Heart right ventricle (tissue), 16 donors: ENCODE results near the gene SLC30A7. TPM values are rescaled to one million over a fixed set of nuclear protein-coding genes. Genes with fewer than 3 reads are reported as not detected.

Experiments
- ATAC-seq, 8 donors: fragments of 200-7000 bp; cut with Tn5 transposase; one replicate each; pipeline ENCODE4 v1.9.1; 2020; ENCODE audit warnings: mild to moderate bottlenecking in 8 of 8, moderate library complexity in 8 of 8, moderate number of reproducible peaks in 1 of 8
- DNase-seq, 2 donors: peaks; one replicate each; pipeline ENCODE4 v3.0.0-alpha.2; 2020
- H3K27ac ChIP-seq, 10 donors: fragments of 200-600 bp; sonication (generic) in 2 of 10; one replicate each; pipeline versions ENCODE4 v1.5.0 to v1.8.0; 2020 to 2022; ENCODE audit warnings: mild to moderate bottlenecking in 3 of 10
- H3K27me3 ChIP-seq, 7 donors: fragments of 200-600 bp; one replicate each; pipeline ENCODE4 v1.8.0; 2021 to 2022; ENCODE audit warnings: mild to moderate bottlenecking in 2 of 7
- H3K36me3 ChIP-seq, 9 donors: fragments of 200-600 bp; sonication (generic) in 1 of 9; one replicate each; pipeline versions ENCODE4 v1.5.0 to v1.8.0; 2020 to 2022; ENCODE audit warnings: mild to moderate bottlenecking in 2 of 9
- H3K4me1 ChIP-seq, 9 donors: fragments of 200-600 bp; sonication (generic) in 1 of 9; one replicate each; pipeline versions ENCODE4 v1.5.0 to v1.8.0; 2020 to 2022; ENCODE audit warnings: mild to moderate bottlenecking in 4 of 9
- H3K4me3 ChIP-seq, 10 donors: fragments of 200-600 bp; sonication (generic) in 2 of 10; one replicate each; pipeline versions ENCODE4 v1.5.0 to v1.8.0; 2020 to 2022; ENCODE audit warnings: mild to moderate bottlenecking in 7 of 10, moderate library complexity in 2 of 10
- H3K9me3 ChIP-seq, 11 donors: fragments of 200-600 bp in 10 of 11; sonication (generic) in 2 of 11; one replicate each; pipeline versions ENCODE4 v1.5.0 to v1.8.0; 2013 to 2022; ENCODE audit warnings: mild to moderate bottlenecking in 2 of 11, control low read depth in 1 of 11, moderate library complexity in 1 of 11
- CTCF ChIP-seq, 9 donors: fragments of 200-600 bp; sonication (generic) in 2 of 9; IDR thresholded peaks; one replicate each; pipeline versions ENCODE4 v1.5.0 to v1.8.0; 2021 to 2022; ENCODE audit warnings: antibody characterized with exemption in 9 of 9, mild to moderate bottlenecking in 5 of 9, moderate library complexity in 1 of 9
- WGBS, 2 donors: extraction: QIAGEN DNeasy Blood & Tissue Kit; methylation state at CpG; one replicate each; pipeline ENCODE4 v1.1.7; 2013; ENCODE audit warnings: inconsistent platforms in 1 of 2; 5-methylcytosine and 5-hydroxymethylcytosine counted together
- intact Hi-C, 10 donors: fragments of 100-400 bp; cut with DNase I; formaldehyde crosslinking; loops; one replicate each; pipeline versions ENCODE4 v1.11.1 to v1.14.2; 2022
- polyA plus RNA-seq, 2 donors: library from polyadenylated mRNA; stranded (reverse); fragments of 200-250 nt; gene quantifications; one replicate each; pipeline ENCODE4 v1.2.3, GENCODE V29; 2013
- total RNA-seq, 10 donors: library from RNA; stranded (reverse); fragmentation: NEBNext Ultra II Directional in 3 of 10; extraction: Animal tissue kit (Norgen Biotek cat#: 25700) in 3 of 10; gene quantifications; one replicate each; pipeline versions ENCODE4 v1.2.1 to v1.2.4, GENCODE V29; 2021 to 2023
- donor health status: Arrhythmogenic right ventricular cardiomyopathy.
- donor health status: ischemic (EF 13 %, LVEDD 7.1; RV severe dilation, severe dysfunction).
- donor health status: healthy with polysubstance abuse.
- donor health status: DM: no; HTN: yes; CAD: no.
- donor health status: DM: no; HTN: no; CAD: no.
- donor health status: ischemic (EF 25% LVEDD 6.9; RV normal size, moderate dysfunction).
- donor health status: ischemic (EF 25% LVEDD 5.7; RV mildly dilated, moderate dysfunction).
- donor health status: healthy.
- donor health status: DM: yes; HTN: yes; CAD: no.
- donor health status: Ischemic cardiomyopathy.
- donor health status: ischemic (EF 35%, LVEDD 5.7; RV mildly dilated, moderate dysfunction).
- donor health status: nonischemic (EF 11% LVEDD 7.7; RV severe dilation, severe dysfunction).
- donor health status: DM: yes; HTN: yes; CAD: no.
- donor health status: PGD.
- donor health status: ischemic (EF 29% LVEDD 5.4; RV normal size, mild dysfunction).
- donor health status: nonischemic (EF 23%, LVEDD 6.1; RV moderate dilation, normal function).

The SLC30A7 gene
- total and polyA plus RNA-seq, 12 donors: 1.7 to 16.2 (median 5.7) TPM

- intact Hi-C loops: no loop called here
Observed at GRCh38 chr1:101017448-101017847, 121.6 kb downstream of the SLC30A7 start.

GRCh38 chr1:101022294-101022693 lies 126.4 kb downstream of the SLC30A7 start:
- TF ChIP-seq CTCF (IDR thresholded peaks at IDR 0.05): no peak
- no peak for ATAC-seq
- H3K4me3 ChIP-seq: no peak overlapping the region
- intact Hi-C loops: loop anchor here in 4 of 10 donors (10.0 kb wide), 3 partner anchors 97 to 263 kb away; partner anchors contain the start of gene S1PR1 (in 2 of the 4)
- 80 to 85% methylated on average over 3 of the region's 3 CpGs for WGBS, 2 donors
- no peak overlapping the region for H3K27ac ChIP-seq
- H3K4me1 ChIP-seq: peaks cover 2 to 29% (median 22%) of the 10 kb centered on the region in 9 donors
- no peaks in the 10 kb centered on the region for H3K27me3 ChIP-seq
- DNase-seq: no peak
- no peaks in the 10 kb centered on the region for H3K9me3 ChIP-seq
- peaks cover 0 to 46% (median 0%) of the 10 kb centered on the region in 9 donors for H3K36me3 ChIP-seq

More at GRCh38 chr1:101017448-101017847, 121.6 kb downstream of the SLC30A7 start:
- H3K27me3 ChIP-seq: no peaks in the 10 kb centered on the region
- TF ChIP-seq CTCF (IDR thresholded peaks at IDR 0.05): no peak
- H3K27ac ChIP-seq: no peak overlapping the region
- DNase-seq (no peak), ATAC-seq (no peak)
- peaks cover 0 to 68% (median 5%) of the 10 kb centered on the region in 9 donors for H3K36me3 ChIP-seq
- H3K4me3 ChIP-seq: no peak overlapping the region
- peaks cover 0 to 7% (median 0%) of the 10 kb centered on the region in 9 donors for H3K4me1 ChIP-seq
- H3K9me3 ChIP-seq: no peaks in the 10 kb centered on the region
- WGBS, 2 donors: 97% methylated on average over 1 of the region's 1 CpG

- TF ChIP-seq CTCF (IDR thresholded peaks at IDR 0.05): no peak
- ATAC-seq (peak; percentile 36 to 81 (median 55)), DNase-seq (peak in 1 of 2 donors; percentile 13)
- intact Hi-C loops: loop anchor here in 8 of 10 donors (5.0 to 10.0 kb wide), 8 partner anchors 82 to 262 kb away; partner anchors contain the start of gene S1PR1 (in 4 of the 8)
- Histone ChIP-seq H3K27me3 (no peaks in the 10 kb centered on the region), H3K4me1 (peaks cover 2 to 44% (median 23%) of the 10 kb centered on the region in 9 donors), H3K4me3 (peak overlapping the region; percentile 48 to 85 (median 71)), H3K36me3 (peaks cover 0 to 25% (median 0%) of the 10 kb centered on the region in 9 donors), H3K27ac (peak overlapping the region in 9 of 10 donors; percentile 72 to 93 (median 88)), H3K9me3 (no peaks in the 10 kb centered on the region)
- 0 to 1% methylated on average over 9 of the region's 9 CpGs for WGBS, 2 donors
Observed at GRCh38 chr1:101025283-101025656, 129.4 kb downstream of the SLC30A7 start.

DNA sequence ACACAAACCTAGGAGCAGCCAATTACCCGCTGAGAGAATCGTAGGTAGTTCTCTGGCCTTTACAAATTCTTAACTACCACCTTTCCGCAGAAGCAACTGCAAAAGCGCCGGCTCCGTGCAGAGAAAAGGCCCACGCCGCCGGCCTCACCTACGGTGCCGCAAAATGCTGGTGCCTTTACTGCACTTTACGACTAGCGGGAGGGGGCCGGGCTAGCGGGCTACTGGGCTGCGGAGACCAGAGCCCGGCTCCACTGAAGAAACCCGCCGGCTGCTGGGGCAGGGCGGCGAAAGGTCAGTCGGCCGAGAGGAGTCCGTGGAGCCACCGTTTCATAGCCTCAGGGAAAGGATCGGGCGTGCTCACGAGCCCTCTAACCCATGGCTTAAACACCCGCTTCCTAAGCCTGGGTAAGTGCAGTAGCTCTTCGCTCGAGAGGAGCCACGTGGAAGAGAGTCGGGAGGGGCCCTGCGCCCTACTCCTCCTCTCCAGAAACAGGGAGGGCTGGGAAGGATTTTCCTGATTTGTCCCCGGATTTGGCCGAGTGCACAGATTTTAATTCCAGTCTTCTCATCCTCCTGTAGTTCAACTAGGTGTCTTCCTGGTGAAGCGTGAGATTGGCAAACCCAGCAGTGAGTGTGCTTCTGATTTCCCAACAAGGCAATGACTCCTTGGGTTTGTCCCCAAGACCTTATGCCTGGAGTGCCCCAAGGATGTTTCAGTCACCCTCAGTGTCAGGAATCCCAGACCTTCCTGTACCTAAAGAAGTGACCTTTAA lies 130.0 kb downstream of the SLC30A7 start, which contains the start of gene DPH5:
TSS of gene DPH5 (minus strand) at position 128 of the 773 bp plus-strand sequence. CDS start 341 bp downstream, outside the sequence.
- ATAC-seq (peak; percentile 95 to 100 (median 98)), DNase-seq (peak; percentile 88 to 93)
- Histone ChIP-seq H3K4me1 (peaks cover 2 to 44% (median 23%) of the 10 kb centered on the region in 9 donors), H3K27ac (peak within 1 kb of the TSS; percentile 42 to 93 (median 88)), H3K9me3 (no peaks in the 10 kb centered on the region), H3K4me3 (peak within 1 kb of the TSS; percentile 48 to 85 (median 71)), H3K27me3 (no peaks in the 10 kb centered on the region), H3K36me3 (peaks cover 0 to 22% (median 0%) of the 10 kb centered on the region in 9 donors)
- intact Hi-C loops: loop anchor here in 8 of 10 donors (2.0 to 10.0 kb wide), 9 partner anchors 81 to 261 kb away; partner anchors contain the start of gene S1PR1 (in 4 of the 8)
- 1% methylated on average over 37 of the region's 37 CpGs for WGBS, 2 donors
- no peak for TF ChIP-seq CTCF (IDR thresholded peaks at IDR 0.05)
